Measurements from ENCODE around the gene PDCD11.

Gene PDCD11

GRCh38 chr10:103493916-103494877 is 97.8 kb downstream of the PDCD11 start (continued):
- TF ChIP-seq ZNF76 (tag by site-specific recombination; IDR thresholded peaks at IDR 0.05; ENCODE audit: borderline replicate concordance, low read depth) (peak; percentile 45; the same call in 1 of the 2 replicates), BCL11A (tag by site-specific recombination; IDR thresholded peaks at IDR 0.05; ENCODE audit: low read depth) (0 out of 2 replicates have a peak, but pooled peaks have one; percentile 20), EGR2 (tag by site-specific recombination; IDR thresholded peaks at IDR 0.05; ENCODE audit: low read depth) (peak; percentile 32; the same call in 1 of the 2 replicates), ZSCAN4 (tag by site-specific recombination; IDR thresholded peaks at IDR 0.05) (no peak), ZBTB7A (tag by site-specific recombination; IDR thresholded peaks at IDR 0.05; ENCODE audit: low read depth) (0 out of 2 replicates have a peak, but pooled peaks have one; percentile 31), ZBTB20 (tag by site-specific recombination; IDR thresholded peaks at IDR 0.05) (peak; percentile 33; the same call in 1 of the 2 replicates), ZNF169 (tag by site-specific recombination; IDR thresholded peaks at IDR 0.05) (no peak), ZFHX2 (tag by site-specific recombination; conservative IDR thresholded peaks at IDR 0.05) (peak; percentile 53), ZBTB17 (tag by site-specific recombination; IDR thresholded peaks at IDR 0.05) (peak; percentile 92), ZSCAN23 (tag by site-specific recombination; IDR thresholded peaks at IDR 0.05) (no peak), ZNF660 (tag by site-specific recombination; IDR thresholded peaks at IDR 0.05) (peak; percentile 34; the same call in 1 of the 2 replicates), GLIS1 (tag by site-specific recombination; IDR thresholded peaks at IDR 0.05) (peak; percentile 94), ZNF132 (tag by site-specific recombination; IDR thresholded peaks at IDR 0.05; ENCODE audit: borderline replicate concordance) (no peak), ZNF776 (tag by site-specific recombination; IDR thresholded peaks at IDR 0.05; ENCODE audit: borderline replicate concordance) (no peak), REST (tag by site-specific recombination; IDR thresholded peaks at IDR 0.05) (no peak), ZIC2 (tag by site-specific recombination; IDR thresholded peaks at IDR 0.05) (peak; percentile 97), ZFP37 (tag by site-specific recombination; IDR thresholded peaks at IDR 0.05) (no peak), ZNF423 (tag by site-specific recombination; IDR thresholded peaks at IDR 0.05) (0 out of 2 replicates have a peak, but pooled peaks have one; percentile 16), ZNF366 (tag by site-specific recombination; conservative IDR thresholded peaks at IDR 0.05) (peak; percentile 31; the same call in 1 of the 2 replicates), ZNF292 (tag by site-specific recombination; IDR thresholded peaks at IDR 0.05; ENCODE audit: borderline replicate concordance, low read depth) (no peak), ZNF354C (tag by site-specific recombination; IDR thresholded peaks at IDR 0.05; ENCODE audit: borderline replicate concordance, low read depth) (no peak), OSR2 (tag by site-specific recombination; IDR thresholded peaks at IDR 0.05) (no peak), ZNF214 (tag by site-specific recombination; IDR thresholded peaks at IDR 0.05; ENCODE audit: borderline replicate concordance) (no peak), ZNF791 (tag by site-specific recombination; IDR thresholded peaks at IDR 0.05) (no peak), ZNF2 (tag by site-specific recombination; IDR thresholded peaks at IDR 0.05) (peak; percentile 84), ZNF561 (tag by site-specific recombination; IDR thresholded peaks at IDR 0.05; ENCODE audit: borderline replicate concordance) (no peak), WT1 (tag by site-specific recombination; IDR thresholded peaks at IDR 0.05) (0 out of 2 replicates have a peak, but pooled peaks have one; percentile 29), ZNF692 (tag by site-specific recombination; IDR thresholded peaks at IDR 0.05) (peak; percentile 21; the same call in 1 of the 2 replicates), ZBTB48 (tag by site-specific recombination; IDR thresholded peaks at IDR 0.05) (0 out of 2 replicates have a peak, but pooled peaks have one; percentile 15), ZNF398 (tag by site-specific recombination; IDR thresholded peaks at IDR 0.05) (0 out of 2 replicates have a peak, but pooled peaks have one; percentile 38)
